IPS DF 6.9 (cell line): ENCODE measurements around the gene RNPS1.

ENCODE experiments used
- DNase-seq: peaks from one replicate; pipeline ENCODE4 v3.0.0-alpha.2; 2013; ENCODE audit warnings: low read depth, low spot score
- H3K27ac ChIP-seq: one replicate; pipeline ENCODE4 v1.5.1; 2013; ENCODE audit warnings: low read length, control low read depth
- H3K27me3 ChIP-seq: 2 replicates; pipeline ENCODE4 v1.6.1; 2013; ENCODE audit warnings: mild to moderate bottlenecking, low read length; ENCODE audit not compliant: control insufficient read depth, insufficient read depth
- H3K36me3 ChIP-seq: 2 replicates; pipeline ENCODE4 v1.6.1; 2013; ENCODE audit warnings: low read length; ENCODE audit not compliant: control insufficient read depth, insufficient read depth
- H3K4me1 ChIP-seq: 2 replicates; pipeline ENCODE4 v1.6.1; 2013; ENCODE audit warnings: low read length; ENCODE audit not compliant: control insufficient read depth, insufficient read depth
- H3K4me3 ChIP-seq: 2 replicates; pipeline ENCODE4 v1.5.1; 2013; ENCODE audit warnings: mild to moderate bottlenecking, low read length
- H3K9me3 ChIP-seq: 2 replicates; pipeline ENCODE4 v1.6.1; 2013; ENCODE audit warnings: low read length, inconsistent platforms; ENCODE audit not compliant: control insufficient read depth, insufficient read depth
- WGBS: extraction: QIAGEN DNeasy Blood & Tissue Kit; methylation state at CpG from one replicate; pipeline ENCODE4 v1.1.7; 2013; ENCODE audit warnings: mixed read lengths, missing lambda C conversion rate; ENCODE audit not compliant: insufficient read length, insufficient coverage; 5-methylcytosine and 5-hydroxymethylcytosine counted together

Gene RNPS1, protein sequence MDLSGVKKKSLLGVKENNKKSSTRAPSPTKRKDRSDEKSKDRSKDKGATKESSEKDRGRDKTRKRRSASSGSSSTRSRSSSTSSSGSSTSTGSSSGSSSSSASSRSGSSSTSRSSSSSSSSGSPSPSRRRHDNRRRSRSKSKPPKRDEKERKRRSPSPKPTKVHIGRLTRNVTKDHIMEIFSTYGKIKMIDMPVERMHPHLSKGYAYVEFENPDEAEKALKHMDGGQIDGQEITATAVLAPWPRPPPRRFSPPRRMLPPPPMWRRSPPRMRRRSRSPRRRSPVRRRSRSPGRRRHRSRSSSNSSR

DNA sequence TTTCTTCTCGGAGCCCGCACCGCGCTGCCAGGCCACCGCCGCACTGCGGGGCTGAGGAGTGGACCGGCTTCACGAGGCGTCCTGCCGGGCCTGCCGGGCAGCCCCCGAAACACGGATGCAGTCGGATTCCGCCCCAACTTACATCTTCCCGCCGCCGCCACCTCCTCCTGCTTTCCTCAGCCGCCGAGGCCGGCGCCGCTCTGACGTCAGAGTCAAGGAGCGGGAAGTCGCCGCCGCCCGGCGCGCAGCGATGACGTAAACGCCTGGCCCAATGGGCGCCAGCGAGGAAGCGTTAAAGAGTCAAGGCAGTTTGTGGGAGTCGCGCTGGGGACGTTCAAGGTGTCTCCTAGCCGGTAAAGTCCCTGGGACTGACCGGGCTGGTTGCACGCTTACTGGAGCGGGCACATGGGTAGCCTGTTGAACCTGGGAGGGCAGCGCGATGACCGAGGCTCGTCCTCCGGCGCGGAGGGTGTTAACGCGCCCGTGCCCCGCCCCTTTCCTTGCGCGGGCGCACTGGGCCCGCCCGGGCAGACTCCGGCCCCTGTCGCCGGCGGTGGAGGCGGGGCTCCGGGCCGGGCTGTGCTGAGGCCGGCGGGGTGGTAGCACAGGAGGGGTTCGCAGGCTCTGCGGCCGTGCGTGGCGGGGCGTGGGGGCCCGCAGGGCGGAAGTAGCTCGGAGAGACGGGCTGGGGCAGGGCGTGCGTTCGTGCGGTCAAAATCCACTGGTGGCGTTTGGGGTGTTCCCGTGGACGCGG, at the start of gene RNPS1:
TSS of gene RNPS1 (minus strand) at position 214 of the 754 bp plus-strand sequence. CDS start 3,483 bp downstream, outside the sequence.
- WGBS = no CpG with 5 or more reads among the region's 88 CpGs

DNA sequence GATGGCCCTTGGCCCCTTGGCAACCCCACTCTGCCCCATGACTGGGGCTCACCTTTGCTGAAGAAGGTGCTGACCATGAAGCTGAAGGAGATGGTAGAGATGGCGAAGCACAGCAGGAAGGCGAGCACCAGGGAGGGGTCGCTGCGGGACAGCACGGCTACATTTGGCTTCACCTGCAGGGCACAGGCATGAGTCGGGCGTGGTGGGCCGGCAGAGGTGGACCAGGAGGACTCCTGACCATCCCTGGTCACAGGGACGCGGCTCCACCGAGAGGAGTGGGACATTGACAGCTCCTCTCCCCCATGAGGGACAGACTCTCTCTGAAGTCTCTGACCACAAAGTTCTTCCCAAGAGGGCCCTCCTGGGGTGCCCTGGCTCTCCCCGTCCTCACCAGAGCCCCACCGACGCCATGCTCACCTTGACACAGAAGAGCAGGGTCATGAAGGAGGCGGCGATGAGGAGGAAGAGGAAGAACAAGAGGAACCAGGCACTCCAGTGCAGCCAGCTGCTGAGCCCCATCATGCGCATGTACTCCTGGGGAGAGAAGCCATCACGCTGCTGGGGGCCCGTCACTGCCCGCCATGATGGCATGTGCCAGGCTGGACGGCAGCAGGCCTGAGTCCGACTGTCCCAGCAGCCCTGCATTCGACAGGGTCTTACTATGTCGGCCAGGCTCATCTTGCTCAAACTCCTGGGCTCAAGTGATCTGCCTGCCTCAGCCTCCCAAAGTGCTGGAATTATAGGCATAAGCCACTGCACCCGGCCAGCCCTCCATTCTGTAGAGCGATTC, 49.5 kb upstream of the RNPS1 start:
- Histone ChIP-seq H3K9me3 (no peaks in the 10 kb centered on the region), H3K4me1 (no peaks in the 10 kb centered on the region; the same call in 1 of the 2 replicates), H3K27ac (no peak overlapping the region), H3K27me3 (no peaks in the 10 kb centered on the region), H3K4me3 (no peak overlapping the region), H3K36me3 (no peaks in the 10 kb centered on the region)
- no CpG with 5 or more reads among the region's 26 CpGs for WGBS
- DNase-seq = no peak

More for the DNA sequence above, at the start of gene RNPS1:
- H3K36me3 ChIP-seq = peaks cover 9% of the 10 kb centered on the region
- H3K9me3 ChIP-seq = no peaks in the 10 kb centered on the region
- DNase-seq = peak; percentile 85
- H3K4me3 ChIP-seq = peak within 1 kb of the TSS; percentile 53
- no peak within 1 kb of the TSS for H3K27ac ChIP-seq
- no peaks in the 10 kb centered on the region for H3K4me1 ChIP-seq
- H3K27me3 ChIP-seq = no peaks in the 10 kb centered on the region

DNA sequence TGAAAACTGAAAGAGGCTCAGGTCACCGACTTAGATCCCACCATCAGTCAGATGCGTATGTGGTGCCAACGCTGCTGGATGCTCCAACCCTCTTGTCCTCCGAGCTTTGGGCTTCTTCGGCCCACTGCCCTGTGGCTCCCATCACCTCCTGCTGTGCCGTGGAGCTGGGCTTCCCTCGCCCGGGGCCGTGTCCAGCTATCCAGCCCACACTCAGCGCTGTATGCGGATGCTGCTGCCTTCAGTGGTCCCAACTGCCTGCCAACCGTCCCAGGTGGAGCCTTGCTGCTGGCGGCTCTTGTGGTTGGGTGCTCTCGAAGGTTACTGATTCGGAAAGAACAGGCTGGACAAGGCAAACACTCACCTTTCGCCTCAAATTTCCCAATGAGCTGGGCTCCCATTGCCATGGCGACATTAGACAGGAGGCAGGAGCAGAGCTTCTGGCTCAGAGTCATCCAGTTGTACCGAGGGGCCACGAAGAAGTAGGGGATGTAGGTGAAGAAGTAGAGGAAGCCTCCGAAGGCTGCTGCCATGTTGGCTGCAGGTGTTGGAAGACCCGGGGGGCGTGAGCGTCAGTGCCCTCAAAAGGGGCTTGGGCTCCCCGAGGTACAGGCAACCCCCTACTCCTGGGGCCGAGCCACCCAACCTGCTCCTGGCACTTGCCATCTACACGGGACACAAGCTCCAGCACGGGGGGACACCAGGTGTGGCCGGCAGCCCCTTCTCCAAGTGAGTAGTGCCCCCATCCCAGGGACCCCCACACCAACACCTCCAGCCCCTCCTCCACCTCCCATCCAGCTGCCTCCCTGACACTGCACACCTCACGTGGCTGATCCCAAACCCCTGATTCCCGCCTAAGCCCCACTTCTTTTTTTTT, 40.4 kb upstream of the RNPS1 start:
- H3K9me3 ChIP-seq = no peaks in the 10 kb centered on the region
- no peak overlapping the region for H3K27ac ChIP-seq
- H3K4me1 ChIP-seq = no peaks in the 10 kb centered on the region
- H3K4me3 ChIP-seq = no peak overlapping the region
- H3K36me3 ChIP-seq = no peaks in the 10 kb centered on the region
- WGBS = no CpG with 5 or more reads among the region's 30 CpGs
- no peaks in the 10 kb centered on the region for H3K27me3 ChIP-seq
- DNase-seq = no peak

DNA sequence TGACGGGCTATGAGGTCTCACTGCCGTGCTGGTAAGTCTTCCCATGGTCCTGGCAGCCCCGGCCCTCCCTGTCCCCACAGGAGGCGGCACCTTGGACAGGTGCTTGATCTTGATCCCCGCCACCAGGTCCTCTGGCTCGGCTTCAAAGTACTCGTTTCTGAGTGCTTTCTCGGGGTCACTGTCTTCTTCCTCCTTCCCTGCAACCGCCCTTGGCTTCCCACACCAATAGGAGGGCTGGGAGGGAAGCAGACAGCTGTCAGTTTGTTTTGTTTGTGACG, 31.9 kb upstream of the RNPS1 start:
- no peaks in the 10 kb centered on the region for H3K4me1 ChIP-seq
- no peaks in the 10 kb centered on the region for H3K9me3 ChIP-seq
- no peaks in the 10 kb centered on the region for H3K36me3 ChIP-seq
- H3K27ac ChIP-seq = no peak overlapping the region
- no CpG with 5 or more reads among the region's 10 CpGs for WGBS
- no peak overlapping the region for H3K4me3 ChIP-seq
- no peaks in the 10 kb centered on the region for H3K27me3 ChIP-seq
- no peak for DNase-seq

DNA sequence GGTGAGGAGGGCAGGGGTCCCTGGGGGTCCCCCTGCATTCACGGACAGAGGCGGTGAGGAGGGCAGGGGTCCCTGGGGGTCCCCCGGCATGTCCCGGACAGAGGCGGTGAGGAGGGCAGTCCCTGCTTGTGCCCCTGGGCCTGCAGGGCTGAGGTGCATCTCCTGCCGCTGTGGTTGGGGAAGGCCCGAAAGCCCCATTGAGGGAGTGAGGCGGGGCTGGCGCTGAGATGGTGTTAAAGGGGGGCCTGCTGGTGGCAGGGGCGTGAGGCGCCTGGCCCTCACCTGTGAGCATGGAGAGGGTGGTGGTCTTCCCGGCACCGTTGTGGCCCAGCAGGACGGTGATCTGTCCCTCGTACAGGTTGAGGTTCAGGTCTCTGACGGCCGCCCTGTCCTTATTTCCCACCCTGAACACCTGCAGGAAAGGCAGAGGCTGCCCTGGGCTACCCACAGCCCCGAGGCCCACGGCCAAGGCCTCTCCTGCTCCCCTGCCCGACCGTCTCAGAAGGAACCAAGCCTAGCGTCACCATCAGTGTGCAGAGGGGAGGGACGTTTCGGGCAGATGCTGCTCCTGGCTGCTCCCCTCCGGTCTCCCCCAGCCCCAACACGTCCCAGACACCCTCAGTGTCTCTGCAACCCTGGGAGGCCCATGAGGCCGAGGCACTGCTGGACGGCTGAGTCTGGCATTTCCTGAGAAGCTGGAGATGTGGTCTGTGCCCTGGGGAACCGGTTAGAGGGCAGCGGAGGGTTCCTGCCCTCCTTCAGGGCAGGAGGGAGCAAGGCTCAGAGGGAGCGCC, 31.4 kb upstream of the RNPS1 start:
- H3K4me1 ChIP-seq = no peaks in the 10 kb centered on the region
- no peak overlapping the region for H3K4me3 ChIP-seq
- no peaks in the 10 kb centered on the region for H3K36me3 ChIP-seq
- no peak for DNase-seq
- no peaks in the 10 kb centered on the region for H3K9me3 ChIP-seq
- no peak overlapping the region for H3K27ac ChIP-seq
- no CpG with 5 or more reads among the region's 31 CpGs for WGBS
- no peaks in the 10 kb centered on the region for H3K27me3 ChIP-seq

DNA sequence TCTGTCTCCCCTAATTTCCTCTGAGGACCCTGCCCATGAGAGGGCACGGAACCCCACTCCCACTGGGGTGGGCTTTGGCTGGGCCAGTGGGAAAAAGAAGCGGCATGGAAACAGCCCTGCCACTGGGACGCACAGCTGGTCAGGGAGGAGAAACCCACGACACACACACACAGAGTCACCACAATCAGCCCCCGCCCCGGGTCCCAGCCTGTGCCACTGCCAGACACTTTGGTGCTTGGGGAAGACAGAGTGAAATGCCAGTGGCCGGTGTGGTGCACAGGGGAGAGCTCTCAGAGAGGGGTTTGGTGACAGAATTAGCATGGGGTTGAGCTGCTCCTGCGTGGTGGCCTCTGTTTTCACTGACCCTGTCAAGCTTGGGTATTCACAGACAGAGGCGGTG, 30.7 kb upstream of the RNPS1 start:
- Histone ChIP-seq H3K4me1 (no peaks in the 10 kb centered on the region), H3K27me3 (no peaks in the 10 kb centered on the region), H3K27ac (no peak overlapping the region), H3K9me3 (no peaks in the 10 kb centered on the region), H3K36me3 (no peaks in the 10 kb centered on the region), H3K4me3 (no peak overlapping the region)
- no peak for DNase-seq
- WGBS = no CpG with 5 or more reads among the region's 9 CpGs

DNA sequence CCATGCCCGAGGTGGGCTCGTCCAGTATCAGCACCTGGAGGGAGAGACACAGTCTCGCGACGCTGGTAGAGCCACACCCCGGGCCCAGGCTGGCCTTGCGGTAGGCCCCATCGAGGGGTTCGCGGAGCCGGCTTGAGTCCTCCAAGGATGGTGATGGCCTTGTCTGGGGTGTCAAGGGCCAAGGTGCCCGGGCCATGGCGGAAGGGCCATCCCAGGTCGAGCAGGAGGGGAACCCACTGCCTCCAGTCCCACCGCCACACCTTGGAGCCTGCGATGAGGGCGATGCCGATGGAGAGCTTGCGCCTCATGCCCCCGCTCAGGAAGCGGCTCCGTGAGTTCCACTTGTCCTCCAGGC, 29.6 kb upstream of the RNPS1 start:
- Histone ChIP-seq H3K4me3 (no peak overlapping the region), H3K27me3 (no peaks in the 10 kb centered on the region), H3K9me3 (no peaks in the 10 kb centered on the region), H3K27ac (no peak overlapping the region), H3K36me3 (no peaks in the 10 kb centered on the region), H3K4me1 (no peaks in the 10 kb centered on the region)
- no CpG with 5 or more reads among the region's 22 CpGs for WGBS
- no peak for DNase-seq

DNA sequence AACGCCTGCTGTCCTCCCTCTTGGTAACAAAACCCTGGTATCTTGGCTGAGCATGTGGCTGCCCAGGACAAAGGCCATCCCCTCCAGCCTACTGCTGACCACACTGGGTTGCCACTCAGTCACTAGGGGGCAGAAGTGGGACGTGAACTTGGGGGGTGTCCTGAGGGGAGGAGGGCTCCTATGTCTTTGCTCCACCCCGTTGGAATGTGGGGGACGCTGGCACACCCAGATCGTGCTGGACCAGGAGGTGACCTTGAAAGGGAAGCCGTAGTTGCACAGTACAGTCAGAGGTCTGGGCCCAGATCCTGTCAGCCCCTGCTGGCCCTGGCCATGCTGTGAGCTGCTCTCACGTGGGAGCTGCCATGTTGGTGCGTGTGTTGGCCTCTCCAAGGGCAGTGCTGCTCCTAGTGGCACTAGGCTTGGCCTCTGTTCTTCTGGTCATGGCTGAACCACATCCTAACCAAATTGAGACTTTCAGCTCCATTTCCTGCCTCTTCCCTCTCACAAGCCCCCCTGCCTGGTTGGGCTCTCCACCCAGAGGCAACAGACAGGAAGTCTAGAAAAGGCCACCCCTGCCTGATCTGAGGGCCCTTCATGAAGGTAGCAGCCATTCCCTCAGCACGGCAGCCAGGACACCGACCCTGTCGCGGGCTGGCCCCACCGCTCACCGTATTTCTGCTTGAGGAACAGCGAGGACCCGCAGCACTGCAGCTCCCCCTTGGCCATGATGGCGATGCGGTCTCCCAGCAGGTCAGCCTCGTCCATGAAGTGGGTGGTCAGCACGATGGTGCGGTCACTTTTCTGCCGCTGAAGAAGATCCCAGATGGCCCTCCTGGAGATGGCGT, 29.0 kb upstream of the RNPS1 start:
- WGBS = no CpG with 5 or more reads among the region's 23 CpGs
- DNase-seq = peak; percentile 48
- Histone ChIP-seq H3K36me3 (no peaks in the 10 kb centered on the region), H3K4me3 (no peak overlapping the region), H3K9me3 (no peaks in the 10 kb centered on the region), H3K27ac (no peak overlapping the region), H3K27me3 (no peaks in the 10 kb centered on the region), H3K4me1 (no peaks in the 10 kb centered on the region)
